HG03103 (cell line): ENCODE data around the gene MYO16.
"Not testable (repeated sequence)": the region's sequence is repeated elsewhere in the genome, so short reads cannot be mapped to it uniquely, and the experiment has no call there.

Experiments used
- ATAC-seq: cut with Tn5 transposase; IDR thresholded peaks from one replicate; pipeline ENCODE4 v1.9.1; 2021; ENCODE audit warnings: low read depth; ENCODE audit not compliant: unreplicated experiment

Gene MYO16

GRCh38 chr13:108733022-108733560 lies 103.7 kb downstream of the MYO16 start:
- ATAC-seq = no peak

- ATAC-seq = no peak
Observed at GRCh38 chr13:108734676-108735075, 105.3 kb downstream of the MYO16 start.

DNA sequence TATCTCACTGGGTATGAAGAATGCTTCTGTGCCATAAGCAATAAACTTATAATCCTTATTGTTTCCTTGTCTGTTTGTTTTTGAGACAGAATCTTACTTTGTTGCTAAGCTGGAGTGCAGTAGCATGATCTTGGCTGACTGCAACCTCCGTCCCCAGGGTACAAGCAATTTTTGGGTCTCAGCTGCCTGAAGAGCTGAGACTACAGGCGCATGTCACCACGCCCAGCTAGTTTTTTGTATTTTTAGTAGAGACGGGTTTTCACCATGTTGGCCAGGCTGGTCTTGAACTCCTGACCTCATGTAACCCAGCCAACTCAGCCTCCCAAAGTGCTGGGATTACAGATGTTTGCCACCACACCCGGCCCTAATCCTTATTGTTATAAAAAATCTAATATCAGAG lies 112.5 kb downstream of the MYO16 start:
- no peak for ATAC-seq

- ATAC-seq = no peak
Observed at GRCh38 chr13:108742701-108743451, 113.5 kb downstream of the MYO16 start.

GRCh38 chr13:108743522-108743921 lies 114.1 kb downstream of the MYO16 start:
- ATAC-seq = no peak

GRCh38 chr13:108747843-108748242 lies 118.4 kb downstream of the MYO16 start:
- ATAC-seq = no peak

DNA sequence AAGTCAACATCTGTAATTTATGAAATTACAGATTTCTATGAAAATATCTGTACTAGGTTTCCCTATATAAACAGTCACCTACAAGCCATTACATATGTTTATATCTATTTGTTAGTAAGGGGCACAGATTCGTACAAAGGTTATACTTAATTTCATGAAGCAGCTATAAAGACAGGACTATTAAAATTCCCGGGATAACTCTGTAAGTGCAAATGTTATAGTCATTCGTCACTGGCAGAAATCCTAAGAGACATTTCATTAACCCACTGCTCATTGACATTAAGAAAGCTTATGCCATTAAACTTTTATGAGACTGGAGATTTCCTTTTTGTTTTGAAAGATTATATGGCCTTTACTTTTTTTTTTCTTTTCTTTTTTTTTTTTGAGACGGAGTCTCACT lies 122.9 kb downstream of the MYO16 start:
- no peak for ATAC-seq

DNA sequence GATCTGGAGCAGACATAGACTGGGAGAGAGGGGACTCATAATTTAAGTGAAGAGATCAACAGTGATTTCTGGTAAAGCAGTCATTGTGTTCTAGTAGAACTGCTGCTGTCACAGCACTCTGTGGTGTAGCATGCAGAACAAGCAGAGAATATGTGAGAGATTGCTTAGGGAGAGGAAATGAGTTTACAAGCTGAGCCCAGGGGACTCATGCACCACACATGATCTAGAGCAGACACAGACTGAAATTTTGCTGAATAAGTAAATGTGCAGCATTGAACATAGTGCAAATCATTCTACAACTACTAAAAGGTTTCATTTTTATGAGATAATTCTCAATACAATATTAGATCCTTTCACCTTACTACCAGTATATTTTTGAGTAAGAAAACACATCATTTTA lies 125.7 kb downstream of the MYO16 start:
- ATAC-seq = no peak

DNA sequence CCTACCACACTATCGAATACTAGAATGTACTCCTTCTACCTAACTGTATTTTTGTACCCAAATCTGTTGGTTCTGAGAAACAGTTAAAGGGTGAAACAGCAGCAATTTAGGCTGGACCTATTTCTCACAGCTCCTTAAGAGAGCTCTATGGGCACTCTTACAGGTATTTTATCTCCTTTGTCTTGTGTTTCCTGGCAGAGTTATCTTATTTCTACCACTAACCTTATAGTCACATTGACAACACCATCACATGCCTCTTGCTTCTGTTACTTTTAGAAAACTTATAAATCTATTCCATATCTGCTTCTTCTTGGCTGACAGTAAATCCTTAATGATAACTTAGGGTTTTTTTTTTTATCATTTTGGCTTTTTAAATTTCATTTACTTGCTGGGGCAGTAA lies 130.7 kb downstream of the MYO16 start:
- ATAC-seq = no peak

DNA sequence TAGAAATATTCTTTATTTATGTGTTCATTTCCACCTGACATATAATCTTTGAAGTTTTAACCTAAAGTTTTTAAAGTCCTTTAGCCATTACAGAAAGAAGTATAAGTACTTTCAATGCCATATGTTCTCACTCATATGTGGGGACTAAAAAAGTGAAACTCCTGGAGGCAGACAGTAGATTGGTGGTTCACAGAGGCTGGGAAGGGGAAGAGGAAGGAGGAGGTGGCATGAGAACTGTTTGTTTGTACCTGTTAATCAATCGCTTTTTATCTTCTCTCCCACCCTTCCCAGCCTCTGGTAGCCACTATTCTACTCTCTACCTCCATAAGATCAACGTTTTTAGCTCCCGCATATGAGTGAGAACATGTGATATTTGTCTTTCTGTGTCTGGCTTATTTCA lies 131.1 kb downstream of the MYO16 start:
- ATAC-seq = no peak

- ATAC-seq = no peak
Observed at GRCh38 chr13:108768035-108768434, 138.6 kb downstream of the MYO16 start.

GRCh38 chr13:108769213-108770070 lies 140.0 kb downstream of the MYO16 start:
- ATAC-seq = no peak

- ATAC-seq = no peak
Observed at GRCh38 chr13:108775597-108775996, 146.2 kb downstream of the MYO16 start.

DNA sequence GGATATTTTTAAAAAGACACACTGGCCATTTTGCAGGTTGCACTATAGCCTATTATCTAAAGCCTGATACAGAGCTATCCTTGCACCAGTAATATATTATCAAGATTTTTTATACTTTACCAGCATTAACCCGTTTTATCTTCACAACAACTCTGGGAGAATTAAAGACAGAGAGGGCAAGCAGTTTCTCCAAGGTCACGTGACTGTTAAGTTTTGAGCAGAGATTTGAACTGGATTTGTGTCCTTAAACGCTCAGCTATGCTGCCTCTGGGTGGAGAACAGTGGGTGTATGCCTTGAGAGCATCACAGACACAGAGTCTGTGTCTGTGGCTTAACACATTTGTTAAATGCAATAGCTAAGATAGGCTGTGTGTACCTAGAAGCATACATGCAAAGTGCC lies 147.2 kb downstream of the MYO16 start:
- no peak for ATAC-seq

GRCh38 chr13:108777421-108778420 lies 148.3 kb downstream of the MYO16 start:
- no peak for ATAC-seq

GRCh38 chr13:108779308-108779707 lies 149.9 kb downstream of the MYO16 start:
- ATAC-seq = no peak

- ATAC-seq = no peak
Observed at GRCh38 chr13:108780706-108781105, 151.3 kb downstream of the MYO16 start.

GRCh38 chr13:108781312-108781711 lies 151.9 kb downstream of the MYO16 start:
- ATAC-seq = no peak

GRCh38 chr13:108782480-108782879 lies 153.1 kb downstream of the MYO16 start:
- not testable (repeated sequence) for ATAC-seq

GRCh38 chr13:108785844-108786243 lies 156.4 kb downstream of the MYO16 start:
- ATAC-seq = no peak
